NCI-H2107 treated with DMSO at 0.1 percent for 48 hours (cell line): ENCODE measurements around the gene IFNB1.

Experiments
- DNase-seq: peaks from one replicate; lab custom pipeline; 2025; ENCODE audit not compliant: unreplicated experiment; lab: John Stamatoyannopoulos, UW

IFNB1 gene

DNA sequence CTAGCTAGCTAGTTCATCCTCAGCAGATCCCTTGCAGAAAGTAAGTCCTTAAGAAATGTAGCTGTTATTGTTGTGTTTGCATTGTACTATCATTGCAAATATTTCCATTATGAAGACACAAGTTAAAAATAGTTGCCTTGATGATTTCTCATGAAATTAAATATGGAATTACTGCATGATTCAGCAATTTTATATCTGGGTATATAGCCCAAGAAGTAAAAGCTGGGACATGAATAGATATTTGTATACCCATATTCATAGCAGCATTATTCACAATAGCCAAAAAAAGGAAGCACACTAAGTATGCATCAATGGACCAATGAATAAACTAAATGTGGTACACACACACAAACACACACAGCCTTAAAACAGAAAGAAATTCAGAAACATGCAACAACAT, 6.8 kb downstream of the IFNB1 start:
- DNase-seq, result no peak

DNA sequence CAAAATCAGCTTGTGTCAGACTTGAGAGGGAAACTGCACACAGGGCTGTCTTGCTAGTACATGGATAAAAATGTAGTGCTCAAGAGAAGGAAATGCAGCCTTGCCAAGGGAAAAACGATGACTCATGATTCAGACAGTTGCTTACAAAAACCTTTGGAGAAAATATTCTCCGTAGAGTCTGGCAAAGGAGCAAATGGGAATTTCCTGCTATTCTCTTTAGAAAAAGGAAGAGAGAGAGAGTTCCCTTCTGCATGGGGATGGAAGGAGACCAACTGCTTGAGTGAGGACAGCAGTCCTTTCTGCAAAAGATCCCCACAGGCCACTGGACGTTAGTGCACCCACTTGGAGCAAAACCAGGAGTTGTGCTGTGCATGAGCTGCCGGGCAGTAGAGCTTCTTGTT, 7.6 kb downstream of the IFNB1 start:
- DNase-seq, result no peak

DNA sequence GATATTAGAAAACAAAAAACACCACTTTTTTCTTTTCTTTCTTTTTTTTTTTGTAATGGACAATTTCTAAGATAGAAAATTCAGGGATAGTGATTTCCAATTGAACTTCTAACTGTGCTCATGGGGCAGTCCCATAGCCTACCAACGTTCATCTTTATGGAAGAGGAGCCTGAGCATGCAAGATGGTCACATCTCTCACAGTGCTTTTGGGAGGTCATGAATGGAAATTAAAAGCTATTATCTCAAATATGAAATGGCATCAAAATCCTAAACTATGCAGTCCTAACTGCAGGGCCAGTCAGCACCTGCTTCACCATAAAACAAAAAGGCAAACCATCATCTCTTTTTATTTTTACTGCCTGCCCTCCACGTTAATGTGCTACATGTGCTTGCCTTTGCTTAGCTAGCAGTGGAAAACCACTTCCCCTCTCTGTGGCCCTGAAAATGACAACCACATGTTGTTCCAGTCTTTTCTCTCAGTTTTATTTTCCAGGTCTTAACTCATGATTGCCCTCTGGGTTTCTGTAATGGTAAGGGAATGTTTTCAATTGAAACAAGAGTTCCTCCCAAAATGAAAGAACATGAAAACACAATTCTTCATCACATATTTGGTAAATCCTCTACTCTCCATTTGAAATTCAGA, 16.7 kb downstream of the IFNB1 start:
- DNase-seq, result no peak

DNA sequence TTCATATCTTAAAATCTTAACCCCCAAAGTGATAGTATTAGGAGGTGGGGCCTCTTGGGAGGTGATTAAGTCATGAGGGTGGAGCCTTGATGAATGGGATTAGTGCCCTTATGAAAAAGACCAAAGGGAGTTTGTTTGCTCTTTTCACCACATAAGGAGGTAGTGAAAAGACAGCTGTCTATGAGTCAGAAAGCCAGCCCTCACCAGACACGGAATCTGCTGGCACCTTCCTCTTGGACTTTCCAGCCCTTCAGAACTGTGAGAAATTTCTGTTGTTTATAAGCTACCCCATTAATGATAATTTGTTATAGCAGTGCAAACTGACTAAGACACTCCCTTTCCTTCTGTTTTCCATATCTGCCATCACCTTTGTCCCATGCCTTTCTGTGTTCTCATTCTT, 20.8 kb downstream of the IFNB1 start:
- DNase-seq, result no peak

DNA sequence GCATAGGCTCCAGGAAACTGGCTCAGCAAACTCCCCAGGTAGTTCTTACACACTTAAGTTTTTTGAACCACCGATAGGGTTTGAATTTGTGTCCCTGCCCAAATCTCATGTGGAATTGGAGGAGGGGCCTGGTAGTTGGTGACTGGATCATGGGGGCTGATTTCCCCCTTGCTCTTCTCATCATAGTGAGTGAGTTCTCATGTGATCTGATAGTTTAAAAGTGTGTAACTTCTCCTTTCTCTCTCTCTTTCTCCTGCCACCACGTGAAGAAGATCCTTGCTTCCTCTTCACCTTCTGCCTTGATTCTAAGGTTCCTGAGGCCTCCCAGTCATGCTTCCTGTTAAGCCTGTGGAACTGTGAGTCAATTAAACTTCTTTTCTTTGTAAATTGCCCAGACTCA, 23.9 kb downstream of the IFNB1 start:
- no peak for DNase-seq

DNA sequence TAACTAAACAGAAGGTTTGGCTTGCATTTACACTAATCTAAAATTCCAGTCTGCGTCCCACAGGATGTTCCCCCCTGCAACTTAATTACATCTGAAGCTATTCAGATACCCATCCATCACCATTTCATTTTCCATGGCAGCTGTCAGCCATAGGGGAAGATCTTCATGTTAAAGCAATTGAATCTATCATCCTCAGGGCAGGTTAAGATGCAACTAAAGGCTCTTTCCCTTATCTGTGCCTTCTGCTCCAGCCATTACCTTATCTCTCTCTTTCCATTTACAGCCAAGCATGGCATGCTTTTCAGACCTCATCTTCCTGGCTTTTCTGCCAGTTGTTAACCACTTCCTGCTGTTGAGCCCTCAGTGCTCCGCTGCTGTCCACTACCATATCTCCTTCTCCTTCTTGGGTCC, 30.5 kb downstream of the IFNB1 start:
- no peak for DNase-seq

DNA sequence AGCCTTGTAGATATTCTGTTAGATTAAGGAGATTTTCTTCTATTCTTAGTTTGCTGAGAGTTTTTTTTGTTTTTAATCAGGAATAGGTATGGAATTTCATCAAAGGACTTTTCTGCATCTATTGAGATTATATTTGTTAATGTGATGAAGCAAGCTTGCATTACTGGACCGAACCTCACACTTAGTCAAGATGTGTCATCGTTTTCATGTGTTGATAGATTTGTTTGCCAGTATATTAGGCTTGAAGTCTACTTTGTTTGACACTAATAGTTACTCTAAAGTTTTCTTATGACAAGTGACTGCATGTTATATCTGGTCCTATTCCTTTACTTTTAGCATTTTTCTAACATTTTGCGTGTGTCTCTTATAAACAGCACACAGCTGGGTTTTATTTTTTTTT, 33.9 kb downstream of the IFNB1 start:
- DNase-seq, result no peak

DNA sequence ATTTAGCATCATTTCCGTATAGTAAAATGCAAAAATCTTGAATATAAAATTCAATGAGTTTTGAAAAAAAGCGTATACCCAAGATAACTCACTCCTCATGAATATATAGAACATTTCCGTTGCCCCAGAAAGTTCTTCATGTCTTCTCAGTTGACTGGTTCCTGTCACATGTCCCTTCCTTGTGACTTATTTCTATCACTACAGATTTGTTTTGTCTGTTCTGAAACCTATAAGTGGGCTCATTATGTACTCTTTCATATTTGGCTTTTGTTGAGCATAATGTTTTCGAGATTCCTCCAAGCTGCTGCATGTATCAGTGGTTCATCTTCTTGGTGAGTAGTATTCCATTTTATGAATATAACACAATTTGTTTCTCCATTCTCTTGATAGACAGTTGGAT, 35.3 kb downstream of the IFNB1 start:
- no peak for DNase-seq

DNA sequence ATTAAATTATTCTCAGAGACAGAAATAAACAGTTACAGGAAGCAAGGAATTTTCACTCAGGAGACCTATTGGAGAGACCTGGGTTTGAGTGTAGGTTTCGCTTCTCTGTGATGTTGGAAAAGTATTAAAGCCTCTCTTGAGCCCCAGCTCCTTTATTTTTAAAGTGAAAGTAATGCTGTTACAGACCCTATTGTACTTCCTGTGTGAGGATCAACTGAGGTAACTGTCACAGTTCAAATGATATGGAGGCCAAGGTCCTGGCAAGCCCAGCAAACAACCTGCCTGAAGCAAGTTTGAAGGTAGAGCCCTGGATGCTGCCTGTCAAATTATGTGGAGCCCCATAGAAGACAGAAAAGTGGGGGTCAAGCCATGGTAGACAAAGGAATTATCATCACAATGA, 38.4 kb downstream of the IFNB1 start:
- no peak for DNase-seq

DNA sequence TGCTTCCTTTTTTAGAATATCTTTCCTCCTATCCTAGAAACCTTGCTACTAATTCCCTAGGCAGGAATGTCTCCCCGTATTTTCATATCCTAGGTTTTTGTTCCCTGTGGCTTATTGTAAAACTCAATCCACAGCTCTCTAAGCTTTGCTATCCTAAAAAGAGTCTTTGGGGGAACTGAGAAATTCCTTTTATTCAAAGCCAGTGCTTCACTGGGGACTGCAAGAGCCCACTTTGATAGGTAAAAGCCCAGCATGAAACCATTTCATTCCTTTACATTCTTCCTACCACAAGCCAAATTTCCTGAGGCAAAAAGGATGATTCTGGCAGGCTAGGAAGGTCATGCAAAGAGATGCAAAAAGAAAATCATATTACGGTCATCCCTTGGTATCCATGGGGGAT, 40.5 kb downstream of the IFNB1 start:
- no peak for DNase-seq

DNA sequence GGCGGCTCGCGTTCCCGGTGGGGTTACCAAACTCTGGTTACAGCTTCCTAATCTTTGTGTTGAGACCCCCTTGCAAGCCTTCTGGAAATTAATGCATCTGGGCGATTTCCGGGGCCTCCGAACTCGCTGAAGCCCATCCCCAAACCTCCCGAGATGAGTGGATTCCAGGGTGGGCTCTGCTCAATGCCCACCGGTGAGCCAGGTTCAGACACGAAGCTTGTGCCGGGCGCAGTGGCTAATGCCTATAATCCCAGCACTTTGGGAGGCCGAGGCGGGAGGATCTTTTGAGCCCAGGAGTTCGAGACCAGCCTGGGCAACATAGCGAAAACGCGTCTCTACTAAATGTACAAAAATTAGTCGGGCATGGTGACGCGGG, 45.9 kb downstream of the IFNB1 start:
- DNase-seq, result no peak

DNA sequence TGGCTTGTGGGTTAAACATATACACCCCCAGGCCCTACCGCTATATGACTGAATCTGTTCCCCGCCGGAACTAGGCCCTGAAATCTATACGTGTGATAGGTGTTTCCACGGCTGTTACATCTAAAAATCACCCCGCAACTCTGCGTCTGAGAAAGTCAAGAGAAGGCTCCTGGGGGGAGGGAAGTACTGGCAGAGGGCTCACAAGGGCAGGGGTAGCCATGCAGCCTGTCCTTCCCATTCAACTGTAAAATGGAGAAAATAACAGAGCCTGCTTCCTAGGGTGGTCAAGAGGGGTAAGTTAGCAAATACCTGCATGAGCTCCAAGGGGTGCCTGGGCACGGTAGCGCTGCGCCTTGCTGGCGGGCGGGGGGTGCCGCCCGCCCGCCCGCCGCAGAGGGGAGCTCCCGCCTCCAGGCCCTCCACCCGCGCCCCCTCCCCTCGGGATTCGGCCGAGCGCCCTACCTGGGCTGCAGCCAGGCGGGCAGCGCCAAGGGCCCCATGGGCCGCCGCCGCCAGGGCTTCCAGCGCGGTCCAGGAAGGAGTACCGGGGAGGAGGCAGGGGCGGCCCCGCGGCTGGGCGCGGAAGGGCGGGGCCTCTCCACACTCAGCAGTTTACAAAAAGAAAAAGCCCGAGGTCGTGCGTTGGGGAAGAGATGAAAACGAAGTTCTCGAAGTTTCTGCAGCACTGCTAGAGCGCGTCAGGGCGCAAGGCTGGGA, 46.5 kb downstream of the IFNB1 start, which contains the start of gene HACD4:
Gene HACD4, minus strand, starts transcription at position 550 of the 717 bp plus-strand sequence. Its CDS starts 50 bp downstream, at position 500.
- DNase-seq, result peak; percentile 18

DNA sequence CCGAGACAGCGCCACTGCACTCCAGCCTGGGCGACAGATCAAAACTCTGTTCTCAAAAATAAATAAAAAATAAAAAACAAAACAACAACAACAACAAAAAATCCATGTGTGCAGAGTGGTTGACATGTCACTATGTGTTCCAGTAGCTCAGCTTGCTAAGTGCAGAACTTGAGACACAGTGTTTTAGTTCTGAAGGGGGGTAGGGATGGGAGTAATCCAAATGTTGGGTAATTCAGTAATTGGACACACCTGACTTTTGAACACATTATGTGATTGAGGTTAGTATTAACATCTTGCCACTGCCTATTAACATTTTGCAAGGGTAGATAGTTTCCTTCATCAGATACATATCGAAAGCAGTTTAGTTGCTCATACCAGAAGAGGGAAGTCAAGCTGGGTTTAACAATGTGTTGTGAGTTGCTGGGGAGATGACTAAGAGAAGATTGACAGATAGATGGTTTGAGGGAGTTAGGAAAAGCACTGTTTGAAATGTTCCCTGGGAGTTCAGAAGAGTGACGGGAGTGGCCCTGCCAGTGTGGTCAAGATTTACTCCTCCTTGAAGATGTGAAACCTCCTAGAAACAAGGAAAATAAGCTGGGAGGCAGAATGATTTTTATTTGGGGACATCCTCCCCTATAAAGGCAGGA, 47.2 kb downstream of the IFNB1 start:
- DNase-seq, result peak; percentile 21

DNA sequence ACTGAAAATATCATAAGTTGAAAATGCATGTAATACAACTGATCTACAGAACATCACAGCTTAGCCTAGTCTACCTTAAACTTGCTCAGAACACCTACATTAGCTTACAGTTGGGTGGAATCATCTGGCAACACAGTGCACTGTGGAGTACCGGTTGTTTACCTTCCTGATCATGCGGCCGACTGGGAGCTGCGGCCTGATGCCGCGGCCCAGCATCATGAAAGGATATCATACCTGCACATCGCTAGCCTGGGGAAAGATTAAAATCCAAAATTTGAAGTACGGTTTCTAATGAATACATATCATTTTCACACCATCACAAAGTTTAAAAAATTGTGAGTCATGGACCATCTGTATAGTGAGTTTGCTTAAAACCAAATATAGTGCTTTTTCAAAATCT, 48.1 kb downstream of the IFNB1 start:
- no peak for DNase-seq

DNA sequence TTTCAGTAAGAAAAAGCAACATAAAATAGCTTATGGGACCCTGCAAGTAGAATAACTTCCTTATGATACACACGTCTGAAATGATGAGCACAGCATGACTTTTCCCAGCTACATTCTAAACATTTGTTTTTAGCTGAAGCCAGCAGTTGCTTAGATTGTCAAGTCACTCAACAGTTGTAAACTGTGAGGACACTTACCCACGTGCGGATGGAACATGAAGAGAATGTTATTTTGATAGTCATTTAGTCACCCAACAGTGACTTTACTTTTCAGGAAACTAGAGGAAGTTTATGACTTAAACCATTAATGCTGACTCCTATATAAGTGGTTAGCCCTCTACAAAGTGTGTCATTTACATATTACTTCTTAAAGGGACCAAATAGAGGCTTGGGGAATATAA, 49.3 kb downstream of the IFNB1 start:
- no peak for DNase-seq

DNA sequence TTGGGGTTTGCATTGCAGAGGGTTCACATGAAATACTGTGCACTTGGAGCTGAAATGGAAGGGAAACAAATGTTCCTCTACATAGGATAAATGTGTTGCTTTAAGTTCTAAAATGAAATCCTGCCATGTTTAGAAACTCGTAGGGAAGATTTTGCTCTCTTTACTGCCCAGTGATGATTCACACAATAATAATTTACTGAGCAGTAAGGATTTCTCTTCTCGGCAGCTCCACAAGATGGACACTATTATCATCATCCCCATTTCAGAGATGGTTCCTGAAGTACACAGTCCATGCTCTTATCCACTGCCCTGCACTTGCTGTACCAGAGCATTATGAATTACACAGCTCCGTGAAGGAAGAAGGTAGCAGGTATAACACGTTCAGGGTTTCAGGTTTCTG, 50.4 kb downstream of the IFNB1 start:
- DNase-seq, result no peak
